Smooth muscle cell (in vitro differentiated cells): ENCODE measurements around the gene PI4K2A. TPM values are rescaled to one million over a fixed set of nuclear protein-coding genes. Genes with fewer than 3 reads are reported as not detected.

Experiments
- DNase-seq: peaks from one replicate; lab custom pipeline; 2025; ENCODE audit not compliant: unreplicated experiment; lab: John Stamatoyannopoulos, UW
- H2AFZ ChIP-seq: fragments of 200-600 bp; sonication (generic); 2 replicates; pipeline ENCODE4 v1.6.0; 2016; ENCODE audit warnings: antibody characterized with exemption, low read depth, mild to moderate bottlenecking
- H3F3A ChIP-seq: fragments of 200-600 bp; sonication (generic); 2 replicates; pipeline ENCODE4 v1.6.0; 2017; ENCODE audit warnings: antibody characterized with exemption, low read depth
- H3K27ac ChIP-seq: fragments of 200-600 bp; sonication (generic); 2 replicates; pipeline ENCODE4 v1.5.1; 2016; ENCODE audit warnings: low read depth, mild to moderate bottlenecking
- H3K27me3 ChIP-seq: fragments of 200-600 bp; sonication (generic); 2 replicates; pipeline ENCODE4 v1.6.1; 2016; ENCODE audit warnings: low read depth, mild to moderate bottlenecking
- H3K36me3 ChIP-seq: fragments of 200-600 bp; sonication (generic); 2 replicates; pipeline ENCODE4 v1.5.1; 2016; ENCODE audit warnings: low read depth
- H3K4me1 ChIP-seq: fragments of 200-600 bp; sonication (generic); 2 replicates; pipeline ENCODE4 v1.5.1; 2016; ENCODE audit warnings: low read depth
- H3K4me2 ChIP-seq: fragments of 200-600 bp; sonication (generic); 2 replicates; pipeline ENCODE4 v1.6.0; 2016; ENCODE audit warnings: mild to moderate bottlenecking
- H3K4me3 ChIP-seq: fragments of 200-600 bp; sonication (generic); 2 replicates; pipeline ENCODE4 v1.5.1; 2016; ENCODE audit warnings: mild to moderate bottlenecking
- H3K79me2 ChIP-seq: fragments of 200-600 bp; sonication (generic); 2 replicates; pipeline ENCODE4 v1.6.0; 2016; ENCODE audit warnings: low read depth, mild to moderate bottlenecking
- H3K9ac ChIP-seq: fragments of 200-600 bp; sonication (generic); 2 replicates; pipeline ENCODE4 v1.6.0; 2016; ENCODE audit warnings: low read depth
- H3K9me3 ChIP-seq: fragments of 200-600 bp; sonication (generic); replicated peaks from 2 replicates; pipeline ENCODE4 v1.5.1; 2016; ENCODE audit warnings: low read depth
- H4K20me1 ChIP-seq: fragments of 200-600 bp; sonication (generic); 2 replicates; pipeline ENCODE4 v1.6.0; 2016; ENCODE audit warnings: low read depth
- WGBS: methylation state at CpG from one replicate; pipeline ENCODE4 v1.1.7; 2016; ENCODE audit warnings: low lambda C conversion rate; 5-methylcytosine and 5-hydroxymethylcytosine counted together
- polyA plus RNA-seq: library from polyadenylated mRNA; unstranded; fragments of >200 nt; fragmentation: Nextera tagmentation; extraction: Ambion mirVana; gene quantifications from 2 replicates; pipeline ENCODE4 v1.2.1, GENCODE V29; 2016
- total RNA-seq: library from RNA; depleted of rRNA; stranded (reverse); fragments of >200 nt; gene quantifications from 2 replicates; pipeline ENCODE4 v1.2.3, GENCODE V29; 2014
- TF ChIP-seq, protein P1 (sequence below): fragments of 200-600 bp; sonication (generic); IDR thresholded peaks from 2 replicates; pipeline ENCODE4 v1.5.1; 2017; ENCODE audit warnings: borderline replicate concordance, mild to moderate bottlenecking, antibody characterized with exemption; ENCODE audit not compliant: insufficient read depth, poor library complexity, severe bottlenecking

PI4K2A gene
- total and polyA plus RNA-seq, 2 experiments from 2014 or later, result 20.8 to 21.0 TPM

GRCh38 chr10:97711640-97712572, 71.4 kb downstream of the PI4K2A start:
- Histone ChIP-seq H3K27me3 (no peaks in the 10 kb centered on the region), H4K20me1 (peaks cover 14% of the 10 kb centered on the region), H3K4me2 (no peak overlapping the region), H3K4me3 (no peak overlapping the region), H3K9ac (no peak overlapping the region), H3K4me1 (peaks cover 25% of the 10 kb centered on the region), H3K79me2 (peaks cover 16% of the 10 kb centered on the region), H2AFZ (no peak overlapping the region), H3F3A (no peaks in the 10 kb centered on the region), H3K27ac (no peak overlapping the region), H3K9me3 (no peaks in the 10 kb centered on the region), H3K36me3 (no peaks in the 10 kb centered on the region)
- TF ChIP-seq, protein P1, sequence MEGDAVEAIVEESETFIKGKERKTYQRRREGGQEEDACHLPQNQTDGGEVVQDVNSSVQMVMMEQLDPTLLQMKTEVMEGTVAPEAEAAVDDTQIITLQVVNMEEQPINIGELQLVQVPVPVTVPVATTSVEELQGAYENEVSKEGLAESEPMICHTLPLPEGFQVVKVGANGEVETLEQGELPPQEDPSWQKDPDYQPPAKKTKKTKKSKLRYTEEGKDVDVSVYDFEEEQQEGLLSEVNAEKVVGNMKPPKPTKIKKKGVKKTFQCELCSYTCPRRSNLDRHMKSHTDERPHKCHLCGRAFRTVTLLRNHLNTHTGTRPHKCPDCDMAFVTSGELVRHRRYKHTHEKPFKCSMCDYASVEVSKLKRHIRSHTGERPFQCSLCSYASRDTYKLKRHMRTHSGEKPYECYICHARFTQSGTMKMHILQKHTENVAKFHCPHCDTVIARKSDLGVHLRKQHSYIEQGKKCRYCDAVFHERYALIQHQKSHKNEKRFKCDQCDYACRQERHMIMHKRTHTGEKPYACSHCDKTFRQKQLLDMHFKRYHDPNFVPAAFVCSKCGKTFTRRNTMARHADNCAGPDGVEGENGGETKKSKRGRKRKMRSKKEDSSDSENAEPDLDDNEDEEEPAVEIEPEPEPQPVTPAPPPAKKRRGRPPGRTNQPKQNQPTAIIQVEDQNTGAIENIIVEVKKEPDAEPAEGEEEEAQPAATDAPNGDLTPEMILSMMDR, result no peak
- 93% methylated on average over 9 of the region's 9 CpGs for WGBS
- DNase-seq, result no peak

DNA sequence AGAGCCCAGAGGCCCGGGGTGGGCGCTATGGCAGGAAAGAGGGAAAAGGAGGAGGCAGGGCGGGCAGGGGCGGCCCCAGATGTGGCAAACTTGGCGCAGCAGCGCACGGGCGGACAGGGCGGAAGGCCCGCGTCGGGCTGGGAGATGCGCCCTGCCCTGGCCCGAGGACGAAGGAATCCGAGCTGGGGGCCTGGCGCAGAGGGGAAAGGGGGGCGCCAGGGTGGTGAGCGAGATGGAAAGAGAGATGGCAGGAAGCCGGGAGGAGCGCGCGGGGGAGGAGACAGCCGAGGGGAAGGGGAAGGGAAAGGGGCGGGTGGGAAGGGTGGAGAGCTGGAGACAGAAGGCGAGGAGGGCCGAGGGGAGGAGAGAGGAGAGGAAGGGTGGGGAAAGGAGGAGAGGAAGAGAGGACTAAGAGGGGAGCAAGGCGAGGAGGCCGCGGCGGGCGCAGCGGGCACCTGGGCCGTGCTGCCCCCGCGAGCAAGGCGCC, 72.9 kb downstream of the PI4K2A start, which contains the start of gene MARVELD1:
MARVELD1 (plus strand) TSS at position 392 of the 487 bp plus-strand sequence. CDS start 147 bp downstream, outside the sequence.
- no peaks in the 10 kb centered on the region for H3K9me3 ChIP-seq
- no peaks in the 10 kb centered on the region for H3F3A ChIP-seq
- peak within 1 kb of the TSS; percentile 58 for H2AFZ ChIP-seq
- no peaks in the 10 kb centered on the region for H3K27me3 ChIP-seq
- peak within 1 kb of the TSS; percentile 87 for H3K4me2 ChIP-seq
- peaks cover 16% of the 10 kb centered on the region for H3K79me2 ChIP-seq
- H3K36me3 ChIP-seq, result no peaks in the 10 kb centered on the region
- 7% methylated on average over 15 of the region's 37 CpGs for WGBS
- H4K20me1 ChIP-seq, result peaks cover 28% of the 10 kb centered on the region
- TF ChIP-seq, protein P1, result no peak
- H3K4me1 ChIP-seq, result peaks cover 26% of the 10 kb centered on the region
- H3K27ac ChIP-seq, result peak within 1 kb of the TSS; percentile 98
- DNase-seq, result peak; percentile 42
- peak within 1 kb of the TSS; percentile 79 for H3K4me3 ChIP-seq
- peak within 1 kb of the TSS; percentile 94 for H3K9ac ChIP-seq

GRCh38 chr10:97713826-97714400, 73.4 kb downstream of the PI4K2A start:
- DNase-seq, result peak; percentile 67
- peak overlapping the region; percentile 2 for H2AFZ ChIP-seq

More at GRCh38 chr10:97713826-97714400, 73.4 kb downstream of the PI4K2A start:
- Histone ChIP-seq H3K9ac (peak overlapping the region; percentile 94), H3K27ac (peak overlapping the region; percentile 98), H3K27me3 (no peaks in the 10 kb centered on the region), H3K4me2 (peak overlapping the region; percentile 87), H3K4me1 (peaks cover 32% of the 10 kb centered on the region), H3K79me2 (peaks cover 16% of the 10 kb centered on the region), H3K4me3 (peak overlapping the region; percentile 79), H4K20me1 (peaks cover 28% of the 10 kb centered on the region), H3K36me3 (no peaks in the 10 kb centered on the region), H3K9me3 (no peaks in the 10 kb centered on the region), H3F3A (no peaks in the 10 kb centered on the region)
- TF ChIP-seq, protein P1, result no peak
- WGBS, result 3% methylated on average over 43 of the region's 69 CpGs
